Measurements from ENCODE around the gene FBH1. TPM values are rescaled to one million over a fixed set of nuclear protein-coding genes. Genes with fewer than 3 reads are reported as not detected.

FBH1 gene
- total and polyA plus RNA-seq, 2 experiments from 2014 or later: 62.5 to 90.8 TPM

DNA sequence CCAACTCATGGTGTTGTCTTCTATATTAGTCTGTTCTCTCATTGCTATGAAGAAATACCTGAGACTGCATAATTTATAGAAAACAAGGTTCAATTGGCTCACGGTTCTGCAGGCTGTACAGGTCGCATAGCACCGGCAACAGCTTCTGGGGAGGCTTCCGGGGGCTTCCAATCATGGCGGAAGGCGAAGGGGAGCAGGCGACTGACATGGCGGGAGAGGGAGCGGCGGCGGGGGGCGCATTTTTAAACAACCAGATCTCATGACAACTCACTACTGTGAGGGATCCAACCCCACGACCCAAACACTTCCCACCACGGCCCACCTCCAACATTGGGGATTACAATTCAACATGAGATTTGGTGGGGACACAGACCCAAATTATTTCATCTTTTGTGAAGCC, 48.1 kb upstream of the FBH1 start:
- no peaks in the 10 kb centered on the region for H3K9me3 Mint-ChIP-seq
- H3K36me3 ChIP-seq (ENCODE audit: insufficient read depth): no peaks in the 10 kb centered on the region
- H2AFZ ChIP-seq: no peak overlapping the region
- no peaks in the 10 kb centered on the region for H3K36me3 Mint-ChIP-seq (ENCODE audit: low read depth)
- no peak for TF ChIP-seq POLR2AphosphoS5 (IDR thresholded peaks at IDR 0.05; ENCODE audit: low read depth)
- TF ChIP-seq, protein P1, sequence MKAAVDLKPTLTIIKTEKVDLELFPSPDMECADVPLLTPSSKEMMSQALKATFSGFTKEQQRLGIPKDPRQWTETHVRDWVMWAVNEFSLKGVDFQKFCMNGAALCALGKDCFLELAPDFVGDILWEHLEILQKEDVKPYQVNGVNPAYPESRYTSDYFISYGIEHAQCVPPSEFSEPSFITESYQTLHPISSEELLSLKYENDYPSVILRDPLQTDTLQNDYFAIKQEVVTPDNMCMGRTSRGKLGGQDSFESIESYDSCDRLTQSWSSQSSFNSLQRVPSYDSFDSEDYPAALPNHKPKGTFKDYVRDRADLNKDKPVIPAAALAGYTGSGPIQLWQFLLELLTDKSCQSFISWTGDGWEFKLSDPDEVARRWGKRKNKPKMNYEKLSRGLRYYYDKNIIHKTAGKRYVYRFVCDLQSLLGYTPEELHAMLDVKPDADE (IDR thresholded peaks at IDR 0.05): no peak
- TF ChIP-seq CREB1 (CRISPR knock-in tag; IDR thresholded peaks at IDR 0.05; ENCODE audit: low read depth): no peak
- TF ChIP-seq, protein P2, sequence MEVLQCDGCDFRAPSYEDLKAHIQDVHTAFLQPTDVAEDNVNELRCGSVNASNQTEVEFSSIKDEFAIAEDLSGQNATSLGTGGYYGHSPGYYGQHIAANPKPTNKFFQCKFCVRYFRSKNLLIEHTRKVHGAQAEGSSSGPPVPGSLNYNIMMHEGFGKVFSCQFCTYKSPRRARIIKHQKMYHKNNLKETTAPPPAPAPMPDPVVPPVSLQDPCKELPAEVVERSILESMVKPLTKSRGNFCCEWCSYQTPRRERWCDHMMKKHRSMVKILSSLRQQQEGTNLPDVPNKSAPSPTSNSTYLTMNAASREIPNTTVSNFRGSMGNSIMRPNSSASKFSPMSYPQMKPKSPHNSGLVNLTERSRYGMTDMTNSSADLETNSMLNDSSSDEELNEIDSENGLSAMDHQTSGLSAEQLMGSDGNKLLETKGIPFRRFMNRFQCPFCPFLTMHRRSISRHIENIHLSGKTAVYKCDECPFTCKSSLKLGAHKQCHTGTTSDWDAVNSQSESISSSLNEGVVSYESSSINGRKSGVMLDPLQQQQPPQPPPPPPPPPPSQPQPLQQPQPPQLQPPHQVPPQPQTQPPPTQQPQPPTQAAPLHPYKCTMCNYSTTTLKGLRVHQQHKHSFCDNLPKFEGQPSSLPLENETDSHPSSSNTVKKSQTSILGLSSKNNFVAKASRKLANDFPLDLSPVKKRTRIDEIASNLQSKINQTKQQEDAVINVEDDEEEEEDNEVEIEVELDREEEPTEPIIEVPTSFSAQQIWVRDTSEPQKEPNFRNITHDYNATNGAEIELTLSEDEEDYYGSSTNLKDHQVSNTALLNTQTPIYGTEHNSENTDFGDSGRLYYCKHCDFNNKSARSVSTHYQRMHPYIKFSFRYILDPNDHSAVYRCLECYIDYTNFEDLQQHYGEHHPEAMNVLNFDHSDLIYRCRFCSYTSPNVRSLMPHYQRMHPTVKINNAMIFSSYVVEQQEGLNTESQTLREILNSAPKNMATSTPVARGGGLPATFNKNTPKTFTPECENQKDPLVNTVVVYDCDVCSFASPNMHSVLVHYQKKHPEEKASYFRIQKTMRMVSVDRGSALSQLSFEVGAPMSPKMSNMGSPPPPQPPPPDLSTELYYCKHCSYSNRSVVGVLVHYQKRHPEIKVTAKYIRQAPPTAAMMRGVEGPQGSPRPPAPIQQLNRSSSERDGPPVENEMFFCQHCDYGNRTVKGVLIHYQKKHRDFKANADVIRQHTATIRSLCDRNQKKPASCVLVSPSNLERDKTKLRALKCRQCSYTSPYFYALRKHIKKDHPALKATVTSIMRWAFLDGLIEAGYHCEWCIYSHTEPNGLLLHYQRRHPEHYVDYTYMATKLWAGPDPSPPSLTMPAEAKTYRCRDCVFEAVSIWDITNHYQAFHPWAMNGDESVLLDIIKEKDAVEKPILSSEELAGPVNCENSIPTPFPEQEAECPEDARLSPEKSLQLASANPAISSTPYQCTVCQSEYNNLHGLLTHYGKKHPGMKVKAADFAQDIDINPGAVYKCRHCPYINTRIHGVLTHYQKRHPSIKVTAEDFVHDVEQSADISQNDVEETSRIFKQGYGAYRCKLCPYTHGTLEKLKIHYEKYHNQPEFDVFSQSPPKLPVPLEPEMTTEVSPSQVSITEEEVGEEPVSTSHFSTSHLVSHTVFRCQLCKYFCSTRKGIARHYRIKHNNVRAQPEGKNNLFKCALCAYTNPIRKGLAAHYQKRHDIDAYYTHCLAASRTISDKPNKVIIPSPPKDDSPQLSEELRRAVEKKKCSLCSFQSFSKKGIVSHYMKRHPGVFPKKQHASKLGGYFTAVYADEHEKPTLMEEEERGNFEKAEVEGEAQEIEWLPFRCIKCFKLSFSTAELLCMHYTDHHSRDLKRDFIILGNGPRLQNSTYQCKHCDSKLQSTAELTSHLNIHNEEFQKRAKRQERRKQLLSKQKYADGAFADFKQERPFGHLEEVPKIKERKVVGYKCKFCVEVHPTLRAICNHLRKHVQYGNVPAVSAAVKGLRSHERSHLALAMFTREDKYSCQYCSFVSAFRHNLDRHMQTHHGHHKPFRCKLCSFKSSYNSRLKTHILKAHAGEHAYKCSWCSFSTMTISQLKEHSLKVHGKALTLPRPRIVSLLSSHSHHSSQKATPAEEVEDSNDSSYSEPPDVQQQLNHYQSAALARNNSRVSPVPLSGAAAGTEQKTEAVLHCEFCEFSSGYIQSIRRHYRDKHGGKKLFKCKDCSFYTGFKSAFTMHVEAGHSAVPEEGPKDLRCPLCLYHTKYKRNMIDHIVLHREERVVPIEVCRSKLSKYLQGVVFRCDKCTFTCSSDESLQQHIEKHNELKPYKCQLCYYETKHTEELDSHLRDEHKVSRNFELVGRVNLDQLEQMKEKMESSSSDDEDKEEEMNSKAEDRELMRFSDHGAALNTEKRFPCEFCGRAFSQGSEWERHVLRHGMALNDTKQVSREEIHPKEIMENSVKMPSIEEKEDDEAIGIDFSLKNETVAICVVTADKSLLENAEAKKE (CRISPR knock-in tag; IDR thresholded peaks at IDR 0.05): no peak
- TF ChIP-seq, protein P3, sequence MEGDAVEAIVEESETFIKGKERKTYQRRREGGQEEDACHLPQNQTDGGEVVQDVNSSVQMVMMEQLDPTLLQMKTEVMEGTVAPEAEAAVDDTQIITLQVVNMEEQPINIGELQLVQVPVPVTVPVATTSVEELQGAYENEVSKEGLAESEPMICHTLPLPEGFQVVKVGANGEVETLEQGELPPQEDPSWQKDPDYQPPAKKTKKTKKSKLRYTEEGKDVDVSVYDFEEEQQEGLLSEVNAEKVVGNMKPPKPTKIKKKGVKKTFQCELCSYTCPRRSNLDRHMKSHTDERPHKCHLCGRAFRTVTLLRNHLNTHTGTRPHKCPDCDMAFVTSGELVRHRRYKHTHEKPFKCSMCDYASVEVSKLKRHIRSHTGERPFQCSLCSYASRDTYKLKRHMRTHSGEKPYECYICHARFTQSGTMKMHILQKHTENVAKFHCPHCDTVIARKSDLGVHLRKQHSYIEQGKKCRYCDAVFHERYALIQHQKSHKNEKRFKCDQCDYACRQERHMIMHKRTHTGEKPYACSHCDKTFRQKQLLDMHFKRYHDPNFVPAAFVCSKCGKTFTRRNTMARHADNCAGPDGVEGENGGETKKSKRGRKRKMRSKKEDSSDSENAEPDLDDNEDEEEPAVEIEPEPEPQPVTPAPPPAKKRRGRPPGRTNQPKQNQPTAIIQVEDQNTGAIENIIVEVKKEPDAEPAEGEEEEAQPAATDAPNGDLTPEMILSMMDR (conservative IDR thresholded peaks at IDR 0.05; ENCODE audit: low read depth in 2 of 2): no peak
- no peak for TF ChIP-seq JUNB (IDR thresholded peaks at IDR 0.05; ENCODE audit: unreplicated experiment)
- TF ChIP-seq ZNF114 (CRISPR knock-in tag; IDR thresholded peaks at IDR 0.05): no peak
- no peak for TF ChIP-seq STAT1 (IDR thresholded peaks at IDR 0.05; ENCODE audit: unreplicated experiment)
- TF ChIP-seq, protein P4, sequence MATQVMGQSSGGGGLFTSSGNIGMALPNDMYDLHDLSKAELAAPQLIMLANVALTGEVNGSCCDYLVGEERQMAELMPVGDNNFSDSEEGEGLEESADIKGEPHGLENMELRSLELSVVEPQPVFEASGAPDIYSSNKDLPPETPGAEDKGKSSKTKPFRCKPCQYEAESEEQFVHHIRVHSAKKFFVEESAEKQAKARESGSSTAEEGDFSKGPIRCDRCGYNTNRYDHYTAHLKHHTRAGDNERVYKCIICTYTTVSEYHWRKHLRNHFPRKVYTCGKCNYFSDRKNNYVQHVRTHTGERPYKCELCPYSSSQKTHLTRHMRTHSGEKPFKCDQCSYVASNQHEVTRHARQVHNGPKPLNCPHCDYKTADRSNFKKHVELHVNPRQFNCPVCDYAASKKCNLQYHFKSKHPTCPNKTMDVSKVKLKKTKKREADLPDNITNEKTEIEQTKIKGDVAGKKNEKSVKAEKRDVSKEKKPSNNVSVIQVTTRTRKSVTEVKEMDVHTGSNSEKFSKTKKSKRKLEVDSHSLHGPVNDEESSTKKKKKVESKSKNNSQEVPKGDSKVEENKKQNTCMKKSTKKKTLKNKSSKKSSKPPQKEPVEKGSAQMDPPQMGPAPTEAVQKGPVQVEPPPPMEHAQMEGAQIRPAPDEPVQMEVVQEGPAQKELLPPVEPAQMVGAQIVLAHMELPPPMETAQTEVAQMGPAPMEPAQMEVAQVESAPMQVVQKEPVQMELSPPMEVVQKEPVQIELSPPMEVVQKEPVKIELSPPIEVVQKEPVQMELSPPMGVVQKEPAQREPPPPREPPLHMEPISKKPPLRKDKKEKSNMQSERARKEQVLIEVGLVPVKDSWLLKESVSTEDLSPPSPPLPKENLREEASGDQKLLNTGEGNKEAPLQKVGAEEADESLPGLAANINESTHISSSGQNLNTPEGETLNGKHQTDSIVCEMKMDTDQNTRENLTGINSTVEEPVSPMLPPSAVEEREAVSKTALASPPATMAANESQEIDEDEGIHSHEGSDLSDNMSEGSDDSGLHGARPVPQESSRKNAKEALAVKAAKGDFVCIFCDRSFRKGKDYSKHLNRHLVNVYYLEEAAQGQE (IDR thresholded peaks at IDR 0.05; ENCODE audit: unreplicated experiment): no peak
- TF ChIP-seq EZH2 (IDR thresholded peaks at IDR 0.05; ENCODE audit: low read depth, unreplicated experiment): no peak
- TF ChIP-seq NANOG (IDR thresholded peaks at IDR 0.05; ENCODE audit: borderline replicate concordance): no peak
- no peak for TF ChIP-seq EZH2phosphoT487 (IDR thresholded peaks at IDR 0.05; ENCODE audit: unreplicated experiment)
- TF ChIP-seq ZNF331 (CRISPR knock-in tag; IDR thresholded peaks at IDR 0.05; ENCODE audit: low read depth): no peak
- H3K4me3 Mint-ChIP-seq: no peak overlapping the region
- ATAC-seq (no peak), DNase-seq (ENCODE audit: low spot score) (no peak)
- no peaks in the 10 kb centered on the region for H4K20me1 ChIP-seq (replicated peaks; ENCODE audit: insufficient read depth)
- peaks cover 5% of the 10 kb centered on the region; the same call in 2 of the 3 replicates for H3K4me1 Mint-ChIP-seq
- H3K27ac Mint-ChIP-seq: no peak overlapping the region
- H3K27me3 ChIP-seq (ENCODE audit: insufficient read depth): no peaks in the 10 kb centered on the region
- peaks cover 8% of the 10 kb centered on the region for H3K27me3 Mint-ChIP-seq (ENCODE audit: insufficient read depth, low read depth, poor library complexity)
- no peak overlapping the region for H3K27ac ChIP-seq (ENCODE audit: low read depth)
- no peak overlapping the region for H3K4me3 ChIP-seq
- H3K4me2 ChIP-seq: no peak overlapping the region
- H3K9me2 ChIP-seq (ENCODE audit: insufficient read depth): no peaks in the 10 kb centered on the region
- H3K79me2 ChIP-seq (replicated peaks; ENCODE audit: insufficient read depth): no peaks in the 10 kb centered on the region
- H3F3A ChIP-seq (replicated peaks; ENCODE audit: low read depth): no peaks in the 10 kb centered on the region
- 0 out of 2 replicates have a peak, but pooled peaks cover 3% of the 10 kb centered on the region for H3K4me1 ChIP-seq (ENCODE audit: insufficient read depth)
